Bronchial epithelial cell (primary cell): Measurements from ENCODE around the gene FAM78A. TPM values are rescaled to one million over a fixed set of nuclear protein-coding genes. Genes with fewer than 3 reads are reported as not detected.
"Not testable (repeated sequence)": the region's sequence is repeated elsewhere in the genome, so short reads cannot be mapped to it uniquely, and the experiment has no call there.

Source experiments
- DNase-seq: peaks from one replicate; pipeline ENCODE4 v3.0.0-alpha.2; 2010; ENCODE audit warnings: low read depth
- FAIRE-seq: peaks from 2 replicates; lab custom pipeline; 2011; peaks lifted over from hg19 to GRCh38; lab: Jason Lieb, UNC
- H3K27me3 ChIP-seq: 2 replicates; pipeline ENCODE4 v1.5.1; 2011; ENCODE audit warnings: low read length; ENCODE audit not compliant: control insufficient read depth, insufficient read depth
- H3K36me3 ChIP-seq: 2 replicates; pipeline ENCODE4 v1.5.1; 2011; ENCODE audit warnings: low read length; ENCODE audit not compliant: control insufficient read depth, insufficient read depth
- H3K4me3 ChIP-seq: 2 replicates; pipeline ENCODE4 v1.5.1; 2011; ENCODE audit warnings: mild to moderate bottlenecking, low read depth, low read length, control low read depth
- total RNA-seq: library from RNA; depleted of rRNA; stranded (reverse); fragments of >200 nt; gene quantifications from 2 replicates; pipeline ENCODE4 v1.2.1, GENCODE V29; 2014
- TF ChIP-seq, protein P1 (sequence below): IDR thresholded peaks from 2 replicates; pipeline ENCODE4 v1.5.1; 2011; ENCODE audit warnings: mild to moderate bottlenecking, moderate library complexity, low read length, control low read depth, inconsistent platforms; ENCODE audit not compliant: insufficient read depth, severe bottlenecking

Gene FAM78A
- total RNA-seq, 1 donor from 2014 or later, result under 0.01 TPM

DNA sequence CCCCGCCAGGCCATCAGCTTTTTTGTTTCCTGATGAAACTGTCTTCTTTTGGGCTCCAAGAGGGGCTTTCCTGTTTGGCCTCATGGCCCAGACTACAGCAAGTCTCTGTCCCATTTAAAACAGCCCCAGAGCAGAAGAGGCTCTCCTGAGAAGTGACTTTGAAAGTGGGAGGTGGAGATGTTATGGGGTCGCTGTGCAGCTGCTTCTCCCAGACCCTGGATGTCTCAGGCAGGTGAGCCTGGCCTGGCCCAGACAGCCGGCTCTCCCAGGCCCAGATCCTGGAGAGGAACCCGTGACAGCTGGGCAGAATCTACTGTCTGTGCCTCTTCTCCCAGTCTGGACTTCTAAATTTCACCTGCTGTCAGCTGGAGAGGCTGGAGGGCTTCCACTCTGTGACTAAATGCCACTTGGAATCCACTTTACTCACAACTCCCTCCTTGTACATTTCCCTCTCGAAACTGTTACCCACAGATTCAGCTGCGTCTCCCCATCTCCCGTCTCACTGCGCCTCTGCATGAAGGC is 20.6 kb downstream of the FAM78A start:
- TF ChIP-seq, protein P1, sequence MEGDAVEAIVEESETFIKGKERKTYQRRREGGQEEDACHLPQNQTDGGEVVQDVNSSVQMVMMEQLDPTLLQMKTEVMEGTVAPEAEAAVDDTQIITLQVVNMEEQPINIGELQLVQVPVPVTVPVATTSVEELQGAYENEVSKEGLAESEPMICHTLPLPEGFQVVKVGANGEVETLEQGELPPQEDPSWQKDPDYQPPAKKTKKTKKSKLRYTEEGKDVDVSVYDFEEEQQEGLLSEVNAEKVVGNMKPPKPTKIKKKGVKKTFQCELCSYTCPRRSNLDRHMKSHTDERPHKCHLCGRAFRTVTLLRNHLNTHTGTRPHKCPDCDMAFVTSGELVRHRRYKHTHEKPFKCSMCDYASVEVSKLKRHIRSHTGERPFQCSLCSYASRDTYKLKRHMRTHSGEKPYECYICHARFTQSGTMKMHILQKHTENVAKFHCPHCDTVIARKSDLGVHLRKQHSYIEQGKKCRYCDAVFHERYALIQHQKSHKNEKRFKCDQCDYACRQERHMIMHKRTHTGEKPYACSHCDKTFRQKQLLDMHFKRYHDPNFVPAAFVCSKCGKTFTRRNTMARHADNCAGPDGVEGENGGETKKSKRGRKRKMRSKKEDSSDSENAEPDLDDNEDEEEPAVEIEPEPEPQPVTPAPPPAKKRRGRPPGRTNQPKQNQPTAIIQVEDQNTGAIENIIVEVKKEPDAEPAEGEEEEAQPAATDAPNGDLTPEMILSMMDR, result no peak
- H3K4me3 ChIP-seq, result no peak overlapping the region
- no peaks in the 10 kb centered on the region for H3K36me3 ChIP-seq
- H3K27me3 ChIP-seq, result peaks cover 4% of the 10 kb centered on the region
- DNase-seq (no peak), FAIRE-seq (no peak)

DNA sequence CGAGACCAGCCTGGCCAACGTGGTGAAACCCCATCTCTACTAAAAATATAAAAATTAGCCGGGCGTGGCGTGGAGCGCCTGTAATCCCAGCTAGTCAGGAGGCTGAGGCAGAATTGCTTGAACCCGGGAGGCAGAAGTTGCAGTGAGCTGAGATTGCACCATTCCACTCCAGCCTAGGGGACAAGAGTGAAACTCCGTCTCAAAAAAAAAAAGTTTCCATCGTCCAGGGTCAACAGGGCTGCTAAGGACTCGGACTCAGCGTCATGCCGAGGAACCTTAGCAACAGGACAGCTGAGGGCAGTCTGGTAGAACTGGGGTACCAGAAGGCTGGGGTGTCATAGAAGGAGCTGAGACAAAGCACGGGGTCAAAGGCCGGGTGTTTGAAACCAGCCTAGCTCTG is 21.7 kb downstream of the FAM78A start:
- H3K36me3 ChIP-seq, result no peaks in the 10 kb centered on the region
- DNase-seq (no peak), FAIRE-seq (no peak)
- TF ChIP-seq, protein P1, result no peak
- H3K4me3 ChIP-seq, result no peak overlapping the region
- peaks cover 4% of the 10 kb centered on the region for H3K27me3 ChIP-seq

DNA sequence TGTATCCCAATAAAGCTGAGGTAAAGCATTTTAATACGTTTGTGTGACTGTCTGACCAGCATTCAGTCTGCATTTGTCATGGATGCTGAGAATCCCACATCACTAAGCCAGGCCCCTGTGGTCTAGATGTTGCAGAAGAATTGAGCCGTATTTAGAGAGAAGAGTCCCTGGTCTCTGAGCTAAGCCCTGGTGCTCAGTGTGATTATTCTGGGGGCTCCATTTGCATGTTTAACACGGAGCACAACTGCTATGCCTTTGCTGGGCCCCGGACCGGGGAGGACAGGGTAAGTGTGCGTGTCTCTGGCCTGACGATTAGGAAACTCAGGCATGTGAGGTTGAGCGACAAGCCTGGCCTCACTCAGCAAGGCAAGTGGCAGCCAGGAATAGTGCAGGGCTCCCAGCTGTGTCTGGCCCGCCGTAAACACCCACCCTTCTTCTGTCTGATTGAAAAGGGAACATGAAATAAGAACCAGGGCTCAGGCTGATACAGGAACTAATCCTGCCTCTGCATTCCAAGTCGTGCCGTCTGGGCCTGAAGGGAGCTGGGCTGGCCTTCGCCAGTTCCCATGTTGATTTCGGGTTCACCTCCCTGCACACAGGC is 22.3 kb downstream of the FAM78A start:
- no peak for DNase-seq
- FAIRE-seq, result no peak

DNA sequence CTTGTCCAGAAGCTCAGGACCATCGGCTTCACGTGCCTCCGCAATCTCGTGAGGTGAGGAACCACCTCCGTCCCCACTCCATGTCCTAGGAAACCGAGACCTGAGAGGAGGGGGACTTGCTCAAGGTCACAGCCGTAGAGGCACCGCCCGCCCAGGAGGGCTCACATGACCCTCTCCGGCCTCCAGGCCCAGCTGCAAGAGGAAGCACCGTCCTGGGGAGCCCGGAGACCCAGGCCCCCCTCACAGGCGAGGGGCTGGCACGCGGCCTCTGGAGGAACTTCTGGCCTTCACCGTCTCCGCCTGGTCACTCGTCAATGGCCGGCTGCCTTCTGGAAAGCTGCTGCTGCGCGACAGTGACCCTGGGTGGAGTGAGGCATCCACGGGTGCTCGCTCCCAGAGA is 24.2 kb downstream of the FAM78A start:
- FAIRE-seq (no peak), DNase-seq (no peak)
- Histone ChIP-seq H3K36me3 (no peaks in the 10 kb centered on the region), H3K27me3 (no peaks in the 10 kb centered on the region), H3K4me3 (no peak overlapping the region)
- TF ChIP-seq, protein P1, result no peak

More for the DNA sequence above, 22.3 kb downstream of the FAM78A start:
- peaks cover 4% of the 10 kb centered on the region for H3K27me3 ChIP-seq
- no peak overlapping the region for H3K4me3 ChIP-seq
- TF ChIP-seq, protein P1, result no peak
- H3K36me3 ChIP-seq, result no peaks in the 10 kb centered on the region

DNA sequence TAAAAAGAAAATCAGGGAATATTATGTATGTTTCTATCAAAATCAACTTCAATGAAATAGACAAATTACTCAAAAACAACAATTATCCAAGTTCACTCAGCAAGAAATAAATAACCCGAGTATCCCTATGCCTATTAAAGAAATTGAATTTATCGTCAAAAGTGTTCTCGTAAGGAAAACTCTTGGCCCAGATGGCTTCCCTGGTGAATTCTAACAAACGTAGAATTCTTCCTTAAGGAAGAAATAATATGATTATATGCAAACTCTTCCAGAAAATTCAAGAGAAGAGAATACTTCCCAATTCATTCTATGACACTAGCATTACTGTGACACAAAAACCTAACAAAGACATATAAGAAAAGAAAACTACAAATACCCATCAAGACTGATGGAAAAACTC is 29.7 kb downstream of the FAM78A start:
- no peak overlapping the region for H3K4me3 ChIP-seq
- H3K27me3 ChIP-seq, result no peaks in the 10 kb centered on the region
- no peaks in the 10 kb centered on the region for H3K36me3 ChIP-seq
- FAIRE-seq, result no peak
- TF ChIP-seq, protein P1, result no peak
- no peak for DNase-seq

DNA sequence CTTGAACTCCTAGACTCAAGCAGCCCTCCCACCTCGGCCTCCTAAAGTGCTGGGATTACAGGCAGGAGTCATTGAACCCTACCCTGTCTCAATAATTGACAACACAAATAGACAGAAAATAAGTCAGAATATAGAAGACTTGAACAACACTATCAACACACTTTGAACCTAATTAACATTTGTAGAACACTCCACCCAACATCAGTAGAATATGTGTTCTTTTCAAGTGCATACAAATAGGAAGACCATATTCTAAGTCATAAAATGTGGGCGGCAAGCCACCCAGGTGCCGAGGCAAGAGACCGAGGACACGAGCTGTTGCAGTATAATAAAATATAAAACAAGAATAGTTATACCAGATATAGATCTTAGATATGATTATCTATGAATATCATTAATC is 32.0 kb downstream of the FAM78A start:
- not testable (repeated sequence) for H3K27me3 ChIP-seq, FAIRE-seq, H3K36me3 ChIP-seq, H3K4me3 ChIP-seq, DNase-seq
